ENCODE measurements around the gene GAST. TPM values are rescaled to one million over a fixed set of nuclear protein-coding genes. Genes with fewer than 3 reads are reported as not detected.
A peak's percentile ranks its signal among the peaks of the same experiment; 100 is the strongest.

GAST gene
- total and polyA plus RNA-seq, 10 of the 15 experiments (the other 5 are each of a cell fraction or from before 2014, with no cell fraction given): not detected

- ChIA-PET RAD21 (ENCODE audit: unreplicated experiment) (interaction anchor here (1.0 to 9.6 kb wide), 14 partner anchors 11 to 1129 kb away, joined by 3 to 193 read pairs (median 4); partner anchors contain the start of gene EIF1), CTCF (interaction anchor here (0.6 to 12.0 kb wide), 26 partner anchors 7 to 1225 kb away, joined by 3 to 420 read pairs (median 4); partner anchors contain the start of gene EIF1), POLR2A (interaction anchor here (0.6 to 8.3 kb wide), 4 partner anchors 13 to 35 kb away, joined by 3 to 103 read pairs (median 52); partner anchors contain the start of gene EIF1), SMC1A (ENCODE audit: uncharacterized antibody, unreplicated experiment) (interaction anchor here (0.7 to 6.9 kb wide), 11 partner anchors 14 to 1049 kb away, joined by 3 to 92 read pairs (median 7); partner anchors contain the start of gene EIF1)
- FAIRE-seq (no peak), DNase-seq (ENCODE audit: low read depth, low spot score) (no peak), ATAC-seq (no peak)
- Histone ChIP-seq H3K4me2 (ENCODE audit: control insufficient read depth, insufficient read depth) (peak overlapping the region; percentile 99), H3K79me2 (ENCODE audit: control insufficient read depth, insufficient read depth, low read length) (no peaks in the 10 kb centered on the region), H3K4me3 (0 out of 2 replicates have a peak overlapping the region, but pooled peaks have one; percentile 73), H3K36me3 (ENCODE audit: control insufficient read depth in 2 of 2, insufficient read depth in 2 of 2, low read length in 1 of 2) (no peaks in the 10 kb centered on the region), H4K20me1 (ENCODE audit: control insufficient read depth, insufficient read depth) (no peaks in the 10 kb centered on the region), H3K9me3 (replicated peaks; ENCODE audit: control insufficient read depth, insufficient read depth, low read length) (no peaks in the 10 kb centered on the region), H3K9ac (ENCODE audit: control insufficient read depth, insufficient read depth, low read length) (no peak overlapping the region), H2AFZ (ENCODE audit: control insufficient read depth, low read depth, low read length) (peak overlapping the region; percentile 82), H3K27me3 (replicated peaks in 1 of 2; ENCODE audit: control insufficient read depth in 2 of 2, insufficient read depth in 2 of 2, low read length in 1 of 2) (no peaks in the 10 kb centered on the region), H3K4me1 (ENCODE audit: control insufficient read depth, insufficient read depth, low read length) (peaks cover 31% of the 10 kb centered on the region), H3K27ac (ENCODE audit: control insufficient read depth, insufficient read depth) (no peak overlapping the region)
- in situ Hi-C loops (cut with MboI): loop anchor here (5.0 to 10.0 kb wide), 4 partner anchors 118 to 1050 kb away; no protein-coding TSS in a partner anchor
- intact Hi-C loops (cut with micrococcal nuclease; ENCODE audit: unreplicated experiment): loop anchor here (5.0 kb wide), 5 partner anchors 73 to 1048 kb away; no protein-coding TSS in a partner anchor
- no TSS peak for BruUV-seq (replicated peaks)
- TF ChIP-seq REST (IDR thresholded peaks at IDR 0.05; ENCODE audit: low read depth, low read length) (no peak), POU2F2 (IDR thresholded peaks at IDR 0.05; ENCODE audit: borderline replicate concordance, low read depth, low read length) (no peak), PKNOX1 (IDR thresholded peaks at IDR 0.05) (no peak), HSF1 (IDR thresholded peaks at IDR 0.05; ENCODE audit: low read depth, low read length) (no peak), STAT3 (IDR thresholded peaks at IDR 0.05; ENCODE audit: low read depth, low read length) (no peak), HDAC2 (IDR thresholded peaks at IDR 0.05) (no peak)
- WGBS (ENCODE audit: insufficient coverage, insufficient replicate concordance, low lambda C conversion rate, missing lambda C conversion rate): 22% methylated on average over 11 of the region's 15 CpGs
Observed at GRCh38 chr17:41664587-41665565, 47.3 kb upstream of the GAST start.

Measured in GM12878 (cell line).